AG04449 (cell line): Measurements from ENCODE around the gene CNTN4.

ENCODE experiments used
- CTCF ChIA-PET: fragments of 350-600 bp; formaldehyde crosslinking; extraction: SDS; loops from one replicate; lab custom pipeline; 2021; ENCODE audit warnings: antibody characterized with exemption; lab: Yijun Ruan, JAX
- POLR2A ChIA-PET: fragments of 400-600, 350-600 bp; formaldehyde crosslinking; extraction: SDS; loops from one replicate; lab custom pipeline; 2020; ENCODE audit warnings: antibody characterized with exemption, inconsistent platforms; lab: Yijun Ruan, JAX
- DNase-seq: peaks from one replicate; pipeline ENCODE4 v3.0.0-alpha.2; 2010; ENCODE audit warnings: low read depth, low spot score
- H3K4me3 ChIP-seq: 2 replicates; pipeline ENCODE4 v1.5.1; 2011; ENCODE audit warnings: low read depth, mild to moderate bottlenecking, control low read depth, low read length
- CTCF ChIP-seq: IDR thresholded peaks from one replicate; pipeline ENCODE4 v1.5.1; 2011; ENCODE audit warnings: mild to moderate bottlenecking, moderate library complexity, low read length, control low read depth, inconsistent platforms; ENCODE audit not compliant: insufficient read depth; ENCODE audit errors: missing control alignments

The CNTN4 gene

GRCh38 chr3:2099779-2100191 is 1.1 kb downstream of the CNTN4 start:
- no peak overlapping the region for H3K4me3 ChIP-seq
- ChIA-PET CTCF (no interaction called here), POLR2A (no interaction called here)
- no peak for DNase-seq
- no peak for TF ChIP-seq CTCF

- DNase-seq, result no peak
- no peak overlapping the region for H3K4me3 ChIP-seq
- ChIA-PET POLR2A (no interaction called here), CTCF (no interaction called here)
- no peak for TF ChIP-seq CTCF
These were observed 7.8 kb downstream of the CNTN4 start for GRCh38 chr3:2106438-2106837.

GRCh38 chr3:2110597-2111117 is 12.0 kb downstream of the CNTN4 start:
- DNase-seq, result no peak
- no peak for TF ChIP-seq CTCF
- H3K4me3 ChIP-seq, result no peak overlapping the region
- POLR2A ChIA-PET, result no interaction called here
- CTCF ChIA-PET, result no interaction called here

- no peak for DNase-seq
- no peak for TF ChIP-seq CTCF
- no peak overlapping the region for H3K4me3 ChIP-seq
- CTCF ChIA-PET, result no interaction called here
- POLR2A ChIA-PET, result no interaction called here
These were observed 16.1 kb downstream of the CNTN4 start for GRCh38 chr3:2114617-2115275.

GRCh38 chr3:2130726-2131125 is 32.1 kb downstream of the CNTN4 start:
- CTCF ChIA-PET, result no interaction called here

GRCh38 chr3:2133146-2133545 is 34.5 kb downstream of the CNTN4 start:
- no peak for DNase-seq
- H3K4me3 ChIP-seq, result no peak overlapping the region
- POLR2A ChIA-PET, result no interaction called here
- CTCF ChIA-PET, result no interaction called here
- TF ChIP-seq CTCF, result no peak

More at GRCh38 chr3:2130726-2131125, 32.1 kb downstream of the CNTN4 start:
- no peak overlapping the region for H3K4me3 ChIP-seq
- POLR2A ChIA-PET, result no interaction called here
- TF ChIP-seq CTCF, result no peak
- DNase-seq, result no peak
